Transverse colon (tissue), 4 donors: ENCODE results near the gene AQP6. TPM values are rescaled to one million over a fixed set of nuclear protein-coding genes. Genes with fewer than 3 reads are reported as not detected.

ENCODE experiments used
- DNase-seq: peaks from one replicate; pipeline ENCODE4 v3.0.0-alpha.2; 2019
- H3K27ac ChIP-seq, 4 donors: fragments of 200-600 bp; sonication (generic); 2 replicates each; pipeline ENCODE4 v1.5.1; 2016 to 2018; ENCODE audit warnings: inconsistent platforms in 4 of 4
- H3K27me3 ChIP-seq: fragments of 200-600 bp; sonication (generic); 2 replicates; pipeline ENCODE4 v1.5.1; 2017; ENCODE audit warnings: inconsistent platforms
- H3K36me3 ChIP-seq, 4 donors: fragments of 200-600 bp; sonication (generic); 2 replicates each; pipeline ENCODE4 v1.5.1; 2017 to 2019; ENCODE audit warnings: inconsistent platforms in 4 of 4
- H3K4me1 ChIP-seq, 4 donors: fragments of 200-600 bp; sonication (generic); 2 replicates each; pipeline ENCODE4 v1.5.1; 2017 to 2020; ENCODE audit warnings: inconsistent platforms in 4 of 4
- H3K4me3 ChIP-seq, 4 donors: fragments of 200-600 bp; sonication (generic); 1 replicate in 1 of 4; 2 replicates in 3 of 4; pipeline versions ENCODE4 v1.5.1 to v1.6.1; 2017 to 2019; ENCODE audit warnings: inconsistent platforms in 4 of 4
- H3K9me3 ChIP-seq, 2 donors: fragments of 200-600 bp; sonication (generic); 2 replicates each; pipeline ENCODE4 v1.5.1; 2017 to 2019; ENCODE audit warnings: inconsistent platforms in 2 of 2
- CTCF ChIP-seq, 5 experiments: fragments of 200-600 bp in 3 of 5; fragments of 450-650 bp in 2 of 5; sonication (generic) in 3 of 5; IDR thresholded peaks; 1 replicate in 2 of 5; 2 replicates in 3 of 5; pipeline ENCODE4 v1.5.1; 2016 to 2017; ENCODE audit warnings: antibody characterized with exemption in 5 of 5, inconsistent platforms in 3 of 5, mild to moderate bottlenecking in 2 of 5, moderate library complexity in 1 of 5
- EP300 ChIP-seq: sonication (generic); formaldehyde crosslinking; IDR thresholded peaks from one replicate; pipeline ENCODE4 v1.6.1; 2017; ENCODE audit warnings: antibody characterized with exemption, low read depth
- POLR2A ChIP-seq: fragments of 450-650 bp; IDR thresholded peaks from one replicate; pipeline ENCODE4 v1.6.1; 2016; ENCODE audit warnings: antibody characterized with exemption, mild to moderate bottlenecking, moderate library complexity
- POLR2AphosphoS5 ChIP-seq, 3 donors: sonication (generic); formaldehyde crosslinking; IDR thresholded peaks; one replicate each; pipeline ENCODE4 v1.6.1; 2016; ENCODE audit warnings: antibody characterized with exemption in 3 of 3
- WGBS, 2 donors: methylation state at CpG; one replicate each; pipeline ENCODE4 v1.1.5; 2018; ENCODE audit warnings: low coverage in 1 of 2; 5-methylcytosine and 5-hydroxymethylcytosine counted together
- in situ Hi-C, 4 donors: fragments of 200-750 bp; cut with MboI; loops; one replicate each; pipeline versions ENCODE4 v1.15.0 to v1.15.1; 2017; ENCODE audit warnings: low sequenced_read_pairs in 3 of 4, low pct_ligation_motif_present in 1 of 4, low pct_unique_long_range_greater_than_20kb in 1 of 4
- intact Hi-C: fragments of 100-400 bp; cut with DNase I; formaldehyde crosslinking; loops from one replicate; pipeline ENCODE4 v1.15.1; 2023; ENCODE audit warnings: low total_unique reads
- total RNA-seq, 4 donors: library from RNA; depleted of rRNA; stranded (reverse); fragments of >200 nt; gene quantifications; one replicate each; pipeline ENCODE4 v1.1.0, GENCODE V29; 2016

Gene AQP6
- total RNA-seq, 4 donors from 2014 or later = 0.41 TPM; not detected in 3

DNA sequence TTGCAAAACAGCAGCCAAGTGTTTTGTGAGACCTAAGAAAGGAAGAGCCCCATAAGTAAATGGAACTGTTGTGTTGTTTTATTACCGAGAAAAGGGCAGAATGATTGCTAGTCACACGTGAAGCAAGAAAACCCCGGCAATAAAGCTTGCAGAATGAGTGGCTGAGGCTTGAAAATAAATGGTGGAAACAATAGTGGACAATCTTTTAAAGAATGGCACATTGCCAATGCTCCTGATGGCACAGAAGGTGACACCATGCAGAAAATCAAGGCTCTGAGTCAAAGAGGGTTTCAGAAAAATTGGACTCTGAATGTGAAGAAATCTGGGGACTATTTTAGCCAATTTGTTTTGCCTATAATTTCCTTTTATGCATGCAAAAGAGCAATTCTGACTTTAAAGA, 26.2 kb upstream of the AQP6 start:
- no peak for DNase-seq
- TF ChIP-seq CTCF (IDR thresholded peaks at IDR 0.05) (no peak), EP300 (no peak), POLR2AphosphoS5 (IDR thresholded peaks at IDR 0.05) (no peak), POLR2A (no peak)
- intact Hi-C loops = no loop called here
- 56 to 63% methylated on average over 3 of the region's 3 CpGs for WGBS, 2 donors
- Histone ChIP-seq H3K36me3 (no peaks in the 10 kb centered on the region), H3K27me3 (no peaks in the 10 kb centered on the region), H3K27ac (peak overlapping the region in 3 of 4 donors; percentile 14 to 64 (median 38)), H3K4me3 (no peak overlapping the region), H3K4me1 (peaks cover 0 to 17% (median 10%) of the 10 kb centered on the region in 4 donors), H3K9me3 (no peaks in the 10 kb centered on the region)
- in situ Hi-C loops = no loop called here

DNA sequence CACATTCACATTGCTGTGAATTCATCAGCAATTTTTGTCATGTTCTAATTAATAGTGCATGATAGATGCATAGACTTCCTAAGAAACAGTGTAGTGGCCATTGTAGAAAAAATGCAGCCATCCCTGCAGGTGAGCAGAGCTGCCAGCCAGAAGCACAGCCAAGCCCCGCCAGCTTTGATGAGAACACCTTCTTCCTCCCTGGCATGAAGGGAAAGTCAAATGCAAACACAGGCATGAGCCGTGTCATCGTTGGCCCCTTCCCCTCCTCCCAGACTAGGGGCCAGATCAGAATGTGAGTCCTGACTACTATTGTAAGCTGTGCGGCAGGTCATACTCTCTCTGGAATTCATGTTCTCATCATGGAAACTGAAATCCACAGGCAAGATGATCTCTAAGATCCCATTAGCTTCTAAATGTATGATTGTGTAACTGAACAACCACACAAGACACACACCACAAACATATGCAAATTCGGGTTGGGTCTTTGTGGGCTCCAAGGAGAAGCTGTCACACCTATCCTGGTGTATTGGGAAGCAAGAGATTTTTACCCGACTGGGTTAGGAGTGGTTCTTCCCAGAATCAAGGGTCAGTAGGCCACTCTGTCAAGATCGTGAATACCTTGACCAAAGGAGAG, 25.0 kb upstream of the AQP6 start:
- H3K27ac ChIP-seq = no peak overlapping the region
- H3K9me3 ChIP-seq = no peaks in the 10 kb centered on the region
- no peak overlapping the region for H3K4me3 ChIP-seq
- no peak for TF ChIP-seq POLR2AphosphoS5 (IDR thresholded peaks at IDR 0.05)
- TF ChIP-seq POLR2A = no peak
- TF ChIP-seq EP300 = no peak
- TF ChIP-seq CTCF (IDR thresholded peaks at IDR 0.05) = no peak
- no peak for DNase-seq
- H3K36me3 ChIP-seq = no peaks in the 10 kb centered on the region
- peaks cover 0 to 17% (median 10%) of the 10 kb centered on the region in 4 donors for H3K4me1 ChIP-seq
- 61% methylated on average over 7 of the region's 7 CpGs; no CpG with 5 or more reads in 1 of the 2 donors for WGBS, 2 donors
- no peaks in the 10 kb centered on the region for H3K27me3 ChIP-seq
- in situ Hi-C loops = no loop called here
- intact Hi-C loops = no loop called here

GRCh38 chr12:49948866-49949845, 23.6 kb upstream of the AQP6 start:
- intact Hi-C loops (no loop called here), in situ Hi-C loops (no loop called here)
- 78 to 89% methylated on average over 5 to 13 of the region's 13 CpGs for WGBS, 2 donors
- Histone ChIP-seq H3K9me3 (no peaks in the 10 kb centered on the region), H3K36me3 (no peaks in the 10 kb centered on the region), H3K27me3 (peaks cover 8% of the 10 kb centered on the region), H3K27ac (no peak overlapping the region), H3K4me1 (peaks cover 0 to 13% (median 10%) of the 10 kb centered on the region in 4 donors), H3K4me3 (no peak overlapping the region)
- DNase-seq = no peak
- TF ChIP-seq CTCF (IDR thresholded peaks at IDR 0.05) (no peak), POLR2A (no peak), POLR2AphosphoS5 (IDR thresholded peaks at IDR 0.05) (no peak), EP300 (no peak)

DNA sequence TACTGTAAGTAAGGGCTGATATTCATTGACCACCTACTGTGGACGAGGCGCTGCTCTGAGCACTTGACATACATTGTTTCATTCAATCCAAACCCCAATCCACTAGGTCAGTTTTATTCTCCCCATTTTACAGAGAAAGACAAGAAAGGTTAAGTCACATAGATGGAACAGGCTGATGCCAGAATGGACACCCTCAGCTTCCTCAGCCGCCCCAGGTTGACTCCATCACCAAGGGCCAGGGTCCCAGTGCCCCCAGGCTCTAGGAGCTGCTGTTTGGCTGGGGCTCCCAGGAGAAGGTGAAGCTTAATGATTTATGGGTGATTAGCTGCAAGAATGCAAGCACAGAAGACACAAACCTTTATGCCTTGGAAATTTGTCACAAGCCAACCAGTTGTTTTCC, 22.9 kb upstream of the AQP6 start:
- Histone ChIP-seq H3K9me3 (no peaks in the 10 kb centered on the region), H3K4me1 (peaks cover 0 to 13% (median 10%) of the 10 kb centered on the region in 4 donors), H3K27ac (no peak overlapping the region), H3K4me3 (no peak overlapping the region), H3K36me3 (no peaks in the 10 kb centered on the region), H3K27me3 (peaks cover 15% of the 10 kb centered on the region)
- intact Hi-C loops = no loop called here
- 89% methylated on average over 3 of the region's 3 CpGs; no CpG with 5 or more reads in 1 of the 2 donors for WGBS, 2 donors
- no peak for DNase-seq
- in situ Hi-C loops = loop anchor here in 1 of 4 donors (25.0 kb wide), 1 partner anchor 237 kb away; no protein-coding TSS in a partner anchor
- TF ChIP-seq POLR2AphosphoS5 (IDR thresholded peaks at IDR 0.05) = no peak
- TF ChIP-seq POLR2A = no peak
- no peak for TF ChIP-seq CTCF (IDR thresholded peaks at IDR 0.05)
- no peak for TF ChIP-seq EP300
